HAP-1 (cell line): Measurements from ENCODE around the gene KRT37.
"Not testable (repeated sequence)": the region's sequence is repeated elsewhere in the genome, so short reads cannot be mapped to it uniquely, and the experiment has no call there.

Experiments
- DNase-seq, 2 experiments: peaks; one replicate each; pipeline ENCODE4 v3.0.0-alpha.2; 2016 to 2020; ENCODE audit warnings: low spot score in 2 of 2
- H3K27me3 ChIP-seq: fragments of 250-450 bp; sonication (Bioruptor Pico); 2 replicates; pipeline ENCODE4 v1.5.1; 2020; ENCODE audit warnings: low read depth, mild to moderate bottlenecking, moderate library complexity
- H3K36me3 ChIP-seq: fragments of 250-450 bp; sonication (Bioruptor Pico); replicated peaks from 2 replicates; pipeline ENCODE4 v1.5.1; 2020; ENCODE audit warnings: mild to moderate bottlenecking
- H3K4me1 ChIP-seq: fragments of 250-450 bp; sonication (Bioruptor Pico); 2 replicates; pipeline ENCODE4 v1.5.1; 2020; ENCODE audit warnings: mild to moderate bottlenecking
- H3K4me3 ChIP-seq: fragments of 250-450 bp; sonication (Bioruptor Pico); 2 replicates; pipeline ENCODE4 v1.5.1; 2020; ENCODE audit warnings: mild to moderate bottlenecking, moderate library complexity
- H3K9me3 ChIP-seq: fragments of 250-450 bp; sonication (Bioruptor Pico); 2 replicates; pipeline ENCODE4 v1.5.1; 2020; ENCODE audit warnings: mild to moderate bottlenecking, moderate library complexity
- in situ Hi-C: fragments of 300-500 bp; cut with MboI; formaldehyde crosslinking; loops from 3 replicates; pipeline ENCODE4 v1.14.3; 2020; ENCODE audit warnings: low sequenced_read_pairs, inconsistent platforms, mixed read lengths

KRT37 gene

DNA sequence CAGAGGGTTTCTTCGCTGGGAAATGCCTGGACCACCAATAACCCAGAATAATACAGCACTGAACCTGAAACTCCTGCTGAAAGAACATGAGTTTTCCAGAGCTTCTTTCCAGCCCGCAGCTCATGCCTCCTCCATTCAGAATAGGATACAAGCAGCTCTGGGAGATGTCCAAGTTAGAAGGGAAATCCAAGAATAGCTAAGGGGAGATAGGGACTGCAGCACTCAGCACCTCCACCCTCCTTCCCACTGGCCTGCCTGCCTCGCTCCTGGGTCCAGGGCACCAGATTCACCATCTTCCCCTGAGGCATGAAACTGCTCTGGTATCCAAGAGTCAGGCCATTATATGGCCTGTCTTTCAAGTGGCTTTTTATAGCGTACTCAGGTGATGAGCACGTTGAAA lies 31.1 kb downstream of the KRT37 start:
- peaks cover 11% of the 10 kb centered on the region for H3K27me3 ChIP-seq
- no peaks in the 10 kb centered on the region for H3K4me1 ChIP-seq
- no peaks in the 10 kb centered on the region for H3K9me3 ChIP-seq
- no peak for DNase-seq
- no peak overlapping the region for H3K4me3 ChIP-seq
- in situ Hi-C loops = no loop called here
- H3K36me3 ChIP-seq = no peaks in the 10 kb centered on the region

DNA sequence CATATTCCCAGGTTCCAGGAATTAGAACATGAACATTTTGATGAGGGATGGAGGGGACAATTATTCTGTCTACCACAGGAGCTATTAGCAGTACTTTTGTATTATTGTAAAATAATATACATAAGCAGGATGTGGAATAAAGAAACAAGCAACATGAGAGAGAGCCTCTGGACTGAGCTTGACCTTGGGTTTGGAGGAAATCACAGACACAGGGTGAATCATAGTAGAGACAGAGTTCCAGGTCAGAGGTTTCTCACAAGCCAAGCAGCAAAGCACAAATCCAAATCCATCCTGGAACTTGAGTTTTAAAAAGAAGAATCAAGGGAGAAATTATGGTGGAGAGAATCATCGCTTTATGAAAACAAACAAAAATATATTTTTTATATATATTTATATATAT lies 32.1 kb downstream of the KRT37 start:
- no peaks in the 10 kb centered on the region for H3K36me3 ChIP-seq
- peaks cover 11% of the 10 kb centered on the region for H3K27me3 ChIP-seq
- in situ Hi-C loops = no loop called here
- H3K4me3 ChIP-seq = no peak overlapping the region
- no peaks in the 10 kb centered on the region for H3K9me3 ChIP-seq
- no peaks in the 10 kb centered on the region for H3K4me1 ChIP-seq
- DNase-seq = no peak

DNA sequence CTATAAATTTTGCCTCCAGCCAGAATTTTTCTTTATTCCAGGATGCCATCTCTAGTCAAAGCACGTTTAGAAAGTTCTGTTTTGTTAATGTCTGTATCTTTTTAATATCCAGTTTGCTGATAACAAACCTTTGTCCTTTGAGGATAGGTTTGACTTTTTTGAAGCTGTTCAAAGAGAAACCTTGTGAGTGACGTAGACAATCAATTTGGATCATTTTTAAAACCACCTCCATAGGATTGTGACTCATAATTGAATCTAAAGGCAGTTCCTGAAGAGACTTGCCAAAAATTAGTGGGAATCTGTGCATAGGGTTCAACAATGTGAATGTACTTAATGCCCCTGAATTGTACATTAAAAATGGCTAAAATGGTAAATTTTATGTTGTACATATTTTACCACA lies 32.9 kb downstream of the KRT37 start:
- Histone ChIP-seq H3K27me3 (peaks cover 11% of the 10 kb centered on the region), H3K4me1 (no peaks in the 10 kb centered on the region), H3K9me3 (no peaks in the 10 kb centered on the region), H3K36me3 (no peaks in the 10 kb centered on the region), H3K4me3 (no peak overlapping the region)
- no peak for DNase-seq
- in situ Hi-C loops = no loop called here

DNA sequence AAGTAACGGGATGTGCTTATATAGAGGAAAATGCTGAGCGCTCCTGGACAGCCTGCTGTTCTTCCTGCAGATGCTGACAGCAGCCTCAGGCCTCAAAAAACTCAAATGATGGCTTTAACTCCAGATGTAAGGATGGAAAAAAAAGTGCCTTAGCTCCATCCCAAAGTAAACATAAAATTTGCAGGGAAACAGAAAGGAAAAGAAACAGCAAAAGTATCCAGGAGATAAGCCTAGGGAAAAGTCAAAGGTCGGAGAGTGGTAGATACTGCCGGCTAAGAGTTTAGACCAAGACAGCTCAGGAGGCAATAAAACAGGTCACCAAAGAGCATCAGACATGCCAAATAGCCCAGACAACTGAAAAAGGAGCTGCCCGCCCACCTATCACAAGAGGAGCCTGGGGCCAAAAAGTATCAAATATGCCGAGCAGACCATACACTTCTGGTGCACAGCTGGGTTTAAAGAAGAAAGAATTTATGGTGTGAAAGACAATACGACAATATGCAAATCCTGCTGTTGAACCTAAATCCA lies 33.9 kb downstream of the KRT37 start:
- peaks cover 11% of the 10 kb centered on the region for H3K27me3 ChIP-seq
- no peak for DNase-seq
- in situ Hi-C loops = no loop called here

DNA sequence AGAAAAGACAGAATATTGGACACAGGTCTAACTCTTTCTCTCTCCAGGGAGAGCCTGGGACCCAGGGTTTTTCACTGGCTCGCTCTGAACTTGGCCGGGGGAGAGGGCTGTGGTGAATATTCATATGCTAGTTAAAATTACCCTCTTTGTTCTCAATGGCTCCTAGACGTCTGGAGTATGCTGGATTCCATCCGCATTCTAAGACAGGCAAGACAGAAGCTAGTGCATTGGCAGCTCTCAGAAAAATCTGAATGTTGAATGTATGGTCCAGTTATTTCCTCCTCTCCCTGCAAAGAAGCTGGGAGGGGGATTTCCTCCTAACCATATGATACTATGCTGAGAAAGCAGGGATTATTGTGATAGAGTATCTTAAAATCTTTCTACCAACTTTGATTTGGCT lies 36.7 kb downstream of the KRT37 start:
- peaks cover 9% of the 10 kb centered on the region for H3K27me3 ChIP-seq
- no peak for DNase-seq
- no peaks in the 10 kb centered on the region for H3K9me3 ChIP-seq
- H3K4me1 ChIP-seq = no peaks in the 10 kb centered on the region
- in situ Hi-C loops = no loop called here
- H3K36me3 ChIP-seq = no peaks in the 10 kb centered on the region
- H3K4me3 ChIP-seq = no peak overlapping the region

More for the DNA sequence above, 33.9 kb downstream of the KRT37 start:
- H3K4me1 ChIP-seq = no peaks in the 10 kb centered on the region
- no peaks in the 10 kb centered on the region for H3K36me3 ChIP-seq
- H3K4me3 ChIP-seq = no peak overlapping the region
- no peaks in the 10 kb centered on the region for H3K9me3 ChIP-seq

DNA sequence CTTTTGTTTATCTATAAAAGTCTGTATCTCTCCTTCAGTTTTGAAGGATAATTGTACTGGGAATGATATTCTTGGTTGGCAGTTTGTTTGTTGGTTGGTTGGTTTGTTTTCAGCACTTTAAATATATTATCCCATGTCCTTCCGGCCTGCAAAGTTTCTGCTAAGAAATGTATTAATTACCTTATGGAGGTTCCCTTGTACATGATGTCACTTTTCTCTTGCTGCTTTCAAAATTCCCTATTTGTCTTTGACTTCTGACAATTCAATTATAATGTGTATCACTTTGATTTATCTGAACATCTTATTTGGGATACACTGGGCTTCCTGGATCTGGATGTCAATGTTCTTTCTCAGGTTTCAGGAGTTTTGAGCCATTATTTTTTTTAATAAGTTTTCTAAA lies 38.2 kb downstream of the KRT37 start:
- Histone ChIP-seq H3K9me3 (no peaks in the 10 kb centered on the region), H3K36me3 (no peaks in the 10 kb centered on the region), H3K4me3 (no peak overlapping the region), H3K4me1 (no peaks in the 10 kb centered on the region), H3K27me3 (peaks cover under 1% of the 10 kb centered on the region)
- DNase-seq = no peak
- in situ Hi-C loops = no loop called here

DNA sequence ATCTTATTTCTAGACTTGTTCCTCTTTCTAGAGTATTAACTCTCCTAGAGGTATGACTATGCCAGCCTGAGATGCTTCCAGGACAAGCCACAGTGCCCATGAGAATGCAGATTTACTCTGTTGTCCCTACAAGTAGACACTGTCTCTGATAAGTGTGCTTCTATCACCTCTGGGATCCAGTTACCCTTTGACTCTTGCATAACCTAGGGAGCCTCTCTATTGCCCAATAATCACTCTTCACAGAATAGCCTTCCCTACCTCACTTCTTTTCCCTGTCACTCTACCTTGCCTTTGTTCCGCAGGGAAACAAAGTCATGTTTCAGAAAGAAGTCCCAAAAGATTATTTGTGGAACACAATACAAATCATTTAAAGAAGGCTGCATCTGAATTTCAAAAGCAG lies 40.7 kb downstream of the KRT37 start:
- Histone ChIP-seq H3K4me1 (no peaks in the 10 kb centered on the region), H3K36me3 (no peaks in the 10 kb centered on the region), H3K27me3 (no peaks in the 10 kb centered on the region; the same call in 1 of the 2 replicates), H3K9me3 (no peaks in the 10 kb centered on the region), H3K4me3 (no peak overlapping the region)
- DNase-seq = no peak
- in situ Hi-C loops = no loop called here

DNA sequence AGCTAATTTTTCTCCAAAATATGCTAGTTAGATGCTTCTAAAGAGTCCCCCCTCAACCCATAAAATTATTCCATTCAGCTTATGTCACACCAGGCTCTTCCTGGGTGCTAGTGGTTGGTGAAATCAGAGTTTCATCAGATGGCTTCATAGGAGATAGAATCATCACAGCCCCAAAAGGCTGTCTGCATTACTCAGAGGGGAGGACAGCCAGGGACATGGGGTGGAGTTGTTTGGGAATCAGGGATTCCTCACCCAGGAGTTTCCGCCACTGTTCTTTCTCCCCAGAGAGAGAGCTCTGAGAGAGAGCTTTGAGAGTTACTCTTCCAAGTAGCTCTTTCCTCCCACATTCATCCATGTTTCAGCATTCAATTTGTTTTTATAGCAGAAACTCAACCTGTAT lies 42.0 kb downstream of the KRT37 start:
- H3K36me3 ChIP-seq = no peaks in the 10 kb centered on the region
- H3K4me3 ChIP-seq = no peak overlapping the region
- H3K9me3 ChIP-seq = no peaks in the 10 kb centered on the region
- DNase-seq = no peak
- in situ Hi-C loops = no loop called here
- no peaks in the 10 kb centered on the region for H3K4me1 ChIP-seq
- H3K27me3 ChIP-seq = no peaks in the 10 kb centered on the region; the same call in 1 of the 2 replicates

DNA sequence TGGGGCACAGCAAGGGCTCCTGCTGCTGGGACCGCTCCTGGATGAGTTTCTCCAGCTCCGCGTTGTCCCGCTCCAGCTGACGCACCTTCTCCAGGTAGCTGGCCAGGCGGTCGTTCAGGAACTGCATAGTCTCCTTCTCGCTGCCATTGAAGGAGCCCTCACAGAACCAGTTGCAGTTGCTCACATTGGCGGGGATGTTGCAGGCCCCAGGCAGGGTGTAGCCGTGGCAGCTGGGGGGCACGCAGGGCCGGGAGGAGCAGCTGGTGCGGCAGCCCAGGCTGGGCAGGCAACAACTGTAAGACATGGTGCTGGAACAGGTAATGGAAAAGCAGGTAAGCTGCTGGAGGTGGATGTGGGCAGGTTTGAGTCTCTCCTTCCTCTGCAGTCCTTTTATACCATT lies 42.4 kb downstream of the KRT37 start, which contains the start of gene KRT34:
KRT34 (minus strand) TSS at position 364 of the 400 bp plus-strand sequence; CDS start at position 304, 60 bp downstream.
- H3K36me3 ChIP-seq, DNase-seq, in situ Hi-C loops, H3K4me1 ChIP-seq, H3K4me3 ChIP-seq, H3K27me3 ChIP-seq, H3K9me3 ChIP-seq: not testable (repeated sequence)

DNA sequence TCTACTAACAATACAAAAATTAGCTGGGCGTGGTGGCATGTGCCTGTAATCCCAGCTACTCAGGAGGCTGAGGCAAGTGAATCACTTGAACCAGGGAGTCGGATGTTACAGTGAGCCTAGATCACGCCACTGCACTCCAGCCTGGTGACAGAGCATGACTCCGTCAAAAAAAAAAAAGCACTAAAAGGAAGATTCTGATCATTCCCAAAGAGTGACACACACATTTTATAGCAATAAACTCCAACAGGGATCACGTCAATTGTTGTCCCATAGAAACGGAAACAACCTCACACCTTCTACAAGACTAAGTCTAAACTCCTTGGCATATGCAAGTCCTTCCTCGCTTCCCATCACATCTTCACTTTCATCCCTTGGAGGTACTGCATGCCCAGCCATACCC lies 44.3 kb downstream of the KRT37 start:
- H3K9me3 ChIP-seq, H3K27me3 ChIP-seq, DNase-seq, in situ Hi-C loops, H3K4me3 ChIP-seq, H3K4me1 ChIP-seq, H3K36me3 ChIP-seq: not testable (repeated sequence)

DNA sequence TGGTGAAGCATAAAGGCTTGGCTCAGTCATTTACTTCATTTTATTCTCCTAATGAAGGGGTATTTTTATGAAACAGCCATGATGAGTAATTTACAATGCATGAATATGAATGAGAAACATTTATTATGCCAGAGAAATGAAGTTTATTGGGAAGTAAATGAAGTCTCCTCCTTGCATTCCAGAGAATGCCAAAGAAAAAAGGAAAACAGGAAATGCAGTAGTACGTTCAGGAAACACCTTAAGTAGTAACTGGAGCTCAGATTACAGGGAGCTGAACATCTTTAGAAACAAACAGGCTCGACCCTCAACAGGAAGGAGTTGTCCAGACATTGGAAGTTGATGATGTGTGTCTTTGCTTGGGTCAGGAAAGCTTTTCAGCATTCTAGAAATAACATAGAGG lies 46.8 kb downstream of the KRT37 start:
- in situ Hi-C loops = no loop called here
- no peaks in the 10 kb centered on the region for H3K36me3 ChIP-seq
- H3K4me1 ChIP-seq = no peaks in the 10 kb centered on the region
- DNase-seq = no peak
- H3K4me3 ChIP-seq = no peak overlapping the region
- no peaks in the 10 kb centered on the region for H3K27me3 ChIP-seq
- H3K9me3 ChIP-seq = no peaks in the 10 kb centered on the region
